Mesendoderm (in vitro differentiated cells): Measurements from ENCODE around the gene GPR153.

Experiments used
- DNase-seq: peaks from one replicate; pipeline ENCODE4 v3.0.0; 2013
- H2AK5ac ChIP-seq: 2 replicates; pipeline ENCODE4 v1.6.1; 2013; ENCODE audit warnings: low read length, inconsistent platforms
- H2BK120ac ChIP-seq: 2 replicates; pipeline ENCODE4 v1.6.1; 2013; ENCODE audit warnings: low read depth, mild to moderate bottlenecking, low read length, moderate library complexity, mixed read lengths
- H2BK15ac ChIP-seq: replicated peaks from 2 replicates; pipeline ENCODE4 v1.6.1; 2013; ENCODE audit warnings: low read depth, mild to moderate bottlenecking, moderate library complexity
- H2BK5ac ChIP-seq: 2 replicates; pipeline ENCODE4 v1.6.1; 2013; ENCODE audit warnings: low read length, inconsistent platforms
- H3K18ac ChIP-seq: 2 replicates; pipeline ENCODE4 v1.6.1; 2013; ENCODE audit warnings: mild to moderate bottlenecking, low read length, mixed read lengths
- H3K23ac ChIP-seq: one replicate; pipeline ENCODE4 v1.6.1; 2013; ENCODE audit warnings: low read length
- H3K27ac ChIP-seq: 2 replicates; pipeline ENCODE4 v1.5.1; 2013; ENCODE audit warnings: low read depth, mild to moderate bottlenecking, inconsistent platforms, low read length, moderate library complexity
- H3K27me3 ChIP-seq: 2 replicates; pipeline ENCODE4 v1.6.1; 2013; ENCODE audit warnings: low read length, control low read depth, mild to moderate bottlenecking, inconsistent platforms; ENCODE audit not compliant: insufficient read depth, poor library complexity
- H3K36me3 ChIP-seq: 2 replicates; pipeline ENCODE4 v1.6.1; 2013; ENCODE audit warnings: low read length, inconsistent platforms; ENCODE audit not compliant: control insufficient read depth, insufficient read depth
- H3K4ac ChIP-seq: one replicate; pipeline ENCODE4 v1.6.1; 2013; ENCODE audit warnings: low read depth, mild to moderate bottlenecking, low read length, moderate library complexity
- H3K4me1 ChIP-seq: 2 replicates; pipeline ENCODE4 v1.6.1; 2013; ENCODE audit warnings: low read depth, low read length, inconsistent platforms; ENCODE audit not compliant: control insufficient read depth
- H3K4me2 ChIP-seq: 2 replicates; pipeline ENCODE4 v1.6.1; 2013; ENCODE audit warnings: low read length
- H3K4me3 ChIP-seq: 2 replicates; pipeline ENCODE4 v1.5.1; 2013; ENCODE audit warnings: mild to moderate bottlenecking, low read length
- H3K56ac ChIP-seq: one replicate; pipeline ENCODE4 v1.6.1; 2013; ENCODE audit warnings: low read length
- H3K79me1 ChIP-seq: 2 replicates; pipeline ENCODE4 v1.6.1; 2013; ENCODE audit warnings: low read length, inconsistent platforms
- H3K79me2 ChIP-seq: 2 replicates; pipeline ENCODE4 v1.6.1; 2013; ENCODE audit warnings: mild to moderate bottlenecking, low read length; ENCODE audit not compliant: control insufficient read depth, insufficient read depth
- H3K9ac ChIP-seq: 2 replicates; pipeline ENCODE4 v1.6.1; 2013; ENCODE audit warnings: low read length, inconsistent platforms
- H4K5ac ChIP-seq: one replicate; pipeline ENCODE4 v1.6.1; 2013; ENCODE audit warnings: low read length
- H4K8ac ChIP-seq: one replicate; pipeline ENCODE4 v1.6.1; 2013; ENCODE audit warnings: low read depth, mild to moderate bottlenecking, control low read depth, low read length, moderate library complexity
- WGBS: extraction: QIAGEN DNeasy Blood & Tissue Kit; methylation state at CpG from one replicate; pipeline ENCODE4 v1.1.7; 2013; ENCODE audit warnings: low lambda C conversion rate, missing lambda C conversion rate; ENCODE audit not compliant: insufficient coverage; ENCODE audit errors: extremely low coverage; 5-methylcytosine and 5-hydroxymethylcytosine counted together

Gene GPR153

DNA sequence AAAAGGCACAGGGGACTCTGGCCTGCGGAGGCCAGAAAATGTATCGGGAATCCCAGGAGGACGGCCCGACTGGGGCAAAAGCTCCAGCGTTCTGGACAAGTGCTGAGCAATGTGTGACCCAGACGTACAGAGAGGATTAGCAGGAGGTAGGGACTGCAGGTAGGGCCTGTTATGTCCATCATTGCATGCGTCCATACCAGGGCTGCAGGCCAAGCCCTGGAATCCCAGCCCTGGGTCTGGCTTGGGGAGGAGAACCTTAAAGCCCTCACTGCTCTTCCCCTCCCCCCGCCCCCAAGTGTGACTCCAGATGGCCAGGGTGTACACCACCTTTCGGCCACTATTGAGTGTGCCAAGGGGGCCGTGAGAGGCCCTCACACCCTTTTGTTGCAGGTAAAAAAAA, 53.0 kb downstream of the GPR153 start:
- Histone ChIP-seq H2BK5ac (no peak overlapping the region), H3K23ac (no peak overlapping the region), H3K27ac (no peak overlapping the region), H3K27me3 (peaks cover 17% of the 10 kb centered on the region), H4K8ac (no peak overlapping the region), H3K4me3 (no peak overlapping the region), H4K5ac (no peak overlapping the region), H3K79me1 (no peaks in the 10 kb centered on the region), H3K9ac (no peak overlapping the region), H3K79me2 (no peaks in the 10 kb centered on the region), H3K4ac (no peak overlapping the region), H2BK15ac (no peak overlapping the region), H3K4me2 (no peak overlapping the region), H3K36me3 (no peaks in the 10 kb centered on the region), H2BK120ac (no peak overlapping the region), H3K4me1 (no peaks in the 10 kb centered on the region), H3K56ac (no peak overlapping the region), H2AK5ac (no peak overlapping the region), H3K18ac (no peak overlapping the region)
- no CpG with 5 or more reads among the region's 10 CpGs for WGBS
- DNase-seq = no peak

- Histone ChIP-seq H3K4me1 (no peaks in the 10 kb centered on the region), H3K23ac (no peak overlapping the region), H4K8ac (no peak overlapping the region), H3K36me3 (no peaks in the 10 kb centered on the region), H3K56ac (no peak overlapping the region), H3K79me1 (no peaks in the 10 kb centered on the region), H3K4ac (no peak overlapping the region), H2BK15ac (no peak overlapping the region), H2BK5ac (no peak overlapping the region), H3K9ac (no peak overlapping the region), H3K4me2 (no peak overlapping the region), H3K27ac (no peak overlapping the region), H3K27me3 (peaks cover 17% of the 10 kb centered on the region), H4K5ac (no peak overlapping the region), H3K79me2 (no peaks in the 10 kb centered on the region), H2AK5ac (no peak overlapping the region), H2BK120ac (no peak overlapping the region), H3K4me3 (no peak overlapping the region), H3K18ac (no peak overlapping the region)
- DNase-seq = no peak
- WGBS = no CpG with 5 or more reads among the region's 19 CpGs
Measured at GRCh38 chr1:6207075-6207885, 53.6 kb downstream of the GPR153 start.

DNA sequence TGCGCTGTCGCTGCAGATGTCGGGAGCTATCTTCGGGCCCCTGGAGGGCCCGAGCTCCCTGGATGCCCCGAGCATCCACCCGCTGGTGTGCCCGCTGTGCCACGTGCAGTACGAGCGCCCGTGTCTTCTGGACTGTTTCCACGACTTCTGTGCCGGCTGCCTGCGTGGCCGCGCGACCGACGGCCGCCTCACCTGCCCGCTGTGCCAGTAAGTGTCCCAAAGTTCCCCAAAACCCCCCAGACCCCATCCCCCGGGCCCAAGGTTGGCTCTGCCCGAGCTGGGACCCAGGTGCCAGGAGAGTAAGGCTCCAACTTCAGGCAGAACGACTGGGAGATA, 54.4 kb downstream of the GPR153 start:
- no peak overlapping the region for H3K23ac ChIP-seq
- WGBS = no CpG with 5 or more reads among the region's 25 CpGs
- peak overlapping the region; percentile 42 for H3K9ac ChIP-seq
- no peaks in the 10 kb centered on the region for H3K36me3 ChIP-seq
- no peak overlapping the region for H3K27ac ChIP-seq
- H2BK120ac ChIP-seq = no peak overlapping the region
- no peak overlapping the region for H3K4me3 ChIP-seq
- H3K79me2 ChIP-seq = no peaks in the 10 kb centered on the region
- no peak overlapping the region for H3K56ac ChIP-seq
- peaks cover 17% of the 10 kb centered on the region for H3K27me3 ChIP-seq
- no peak overlapping the region for H2BK15ac ChIP-seq
- no peak overlapping the region for H3K18ac ChIP-seq
- no peak overlapping the region for H2BK5ac ChIP-seq
- H3K79me1 ChIP-seq = no peaks in the 10 kb centered on the region
- H2AK5ac ChIP-seq = no peak overlapping the region
- no peak for DNase-seq
- peak overlapping the region; percentile 25 for H3K4me2 ChIP-seq
- H3K4me1 ChIP-seq = no peaks in the 10 kb centered on the region
- no peak overlapping the region for H4K8ac ChIP-seq
- H3K4ac ChIP-seq = no peak overlapping the region
- no peak overlapping the region for H4K5ac ChIP-seq

DNA sequence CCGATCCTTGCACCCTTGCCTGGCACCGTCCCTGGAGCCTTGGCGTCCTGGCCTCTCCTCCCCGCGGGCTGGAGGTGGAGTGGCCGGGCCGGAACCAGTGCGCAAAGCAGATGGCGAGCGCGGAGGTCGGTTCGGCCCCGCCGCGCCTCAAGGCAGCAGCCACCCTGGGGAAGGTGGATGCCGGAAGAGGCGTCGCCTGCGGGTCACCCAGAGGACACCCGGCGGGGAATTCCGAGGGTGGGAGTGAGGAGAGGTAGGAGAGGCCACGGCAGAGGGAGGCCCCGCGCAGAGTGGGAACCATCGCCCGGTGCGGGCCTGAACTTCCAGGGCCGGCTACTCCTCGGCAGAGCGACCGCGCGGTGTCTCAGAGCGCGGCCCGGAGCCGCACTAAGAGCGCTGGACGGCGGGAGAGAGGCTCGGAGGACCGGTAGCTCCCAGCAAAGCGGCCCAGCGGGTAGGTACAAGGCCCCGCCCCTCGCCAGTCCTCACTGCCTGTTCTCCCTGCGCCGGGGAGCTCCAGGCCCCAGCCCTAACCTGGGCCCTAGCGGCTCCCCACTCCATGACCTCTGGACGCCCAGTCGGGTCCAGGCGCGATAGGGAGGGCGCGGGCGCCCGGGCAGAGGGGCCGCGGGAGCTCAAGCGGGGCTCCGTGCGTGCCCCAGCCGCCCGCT, 54.9 kb downstream of the GPR153 start, which contains the start of gene RNF207:
Gene RNF207, plus strand, starts transcription at position 271 of the 671 bp plus-strand sequence. CDS start 417 bp downstream, outside the sequence.
- no peak within 1 kb of the TSS for H3K27ac ChIP-seq
- WGBS = no CpG with 5 or more reads among the region's 66 CpGs
- peak within 1 kb of the TSS; percentile 79 for H3K56ac ChIP-seq
- no peak within 1 kb of the TSS for H3K23ac ChIP-seq
- H3K4ac ChIP-seq = no peak within 1 kb of the TSS
- no peak within 1 kb of the TSS for H2AK5ac ChIP-seq
- no peak within 1 kb of the TSS for H4K5ac ChIP-seq
- H3K79me1 ChIP-seq = no peaks in the 10 kb centered on the region
- peak within 1 kb of the TSS; percentile 45 for H3K4me2 ChIP-seq
- no peaks in the 10 kb centered on the region for H3K79me2 ChIP-seq
- no peak within 1 kb of the TSS for H2BK5ac ChIP-seq
- DNase-seq = peak; percentile 71
- no peak within 1 kb of the TSS for H2BK15ac ChIP-seq
- peak within 1 kb of the TSS; percentile 65 for H3K9ac ChIP-seq
- no peaks in the 10 kb centered on the region for H3K4me1 ChIP-seq
- H3K36me3 ChIP-seq = no peaks in the 10 kb centered on the region
- H4K8ac ChIP-seq = no peak within 1 kb of the TSS
- peaks cover 17% of the 10 kb centered on the region for H3K27me3 ChIP-seq
- H2BK120ac ChIP-seq = no peak within 1 kb of the TSS
- no peak within 1 kb of the TSS for H3K18ac ChIP-seq
- H3K4me3 ChIP-seq = peak within 1 kb of the TSS; percentile 19

DNA sequence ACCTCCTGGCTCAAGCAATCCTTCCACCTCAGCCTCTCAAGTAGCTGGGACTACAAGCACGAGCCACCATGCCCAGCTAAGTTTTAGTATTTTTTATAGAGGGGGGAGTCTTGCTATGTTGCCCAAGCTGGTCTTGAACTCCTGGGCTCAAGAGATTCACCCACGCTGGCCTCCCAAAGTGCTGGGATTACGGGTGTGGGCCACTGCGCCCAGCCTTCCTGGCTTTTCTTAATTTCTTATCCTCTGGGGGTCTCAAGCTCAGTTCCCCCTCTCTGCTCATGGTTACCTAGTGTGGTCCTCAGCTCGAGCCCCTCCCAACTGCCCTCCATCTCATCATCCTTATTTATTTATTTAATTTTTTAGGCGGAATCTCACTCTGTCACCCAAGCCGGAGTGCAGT, 58.6 kb downstream of the GPR153 start:
- H3K56ac ChIP-seq = no peak overlapping the region

More for the DNA sequence above, 58.6 kb downstream of the GPR153 start:
- H3K4me1 ChIP-seq = peaks cover 8% of the 10 kb centered on the region
- no peak overlapping the region for H3K18ac ChIP-seq
- H3K4ac ChIP-seq = no peak overlapping the region
- peaks cover 21% of the 10 kb centered on the region for H3K79me2 ChIP-seq
- peaks cover 11% of the 10 kb centered on the region for H3K27me3 ChIP-seq
- no peak overlapping the region for H3K4me2 ChIP-seq
- no peak overlapping the region for H4K5ac ChIP-seq
- H4K8ac ChIP-seq = no peak overlapping the region
- H3K27ac ChIP-seq = no peak overlapping the region
- H3K9ac ChIP-seq = no peak overlapping the region
- peaks cover 4% of the 10 kb centered on the region for H3K79me1 ChIP-seq
- no peak overlapping the region for H2AK5ac ChIP-seq
- no peak overlapping the region for H2BK5ac ChIP-seq
- H2BK15ac ChIP-seq = no peak overlapping the region
- H2BK120ac ChIP-seq = no peak overlapping the region
- no CpG with 5 or more reads among the region's 7 CpGs for WGBS
- DNase-seq = no peak
- H3K4me3 ChIP-seq = no peak overlapping the region
- H3K23ac ChIP-seq = no peak overlapping the region
- peaks cover 3% of the 10 kb centered on the region for H3K36me3 ChIP-seq
